GM19351 (cell line): ENCODE data around the gene NRAS.

Experiments
- ATAC-seq: cut with Tn5 transposase; IDR thresholded peaks from one replicate; pipeline ENCODE4 v1.9.1; 2021; ENCODE audit warnings: mild to moderate bottlenecking, moderate library complexity; ENCODE audit not compliant: unreplicated experiment

The NRAS gene

GRCh38 chr1:114685851-114686250 is 30.7 kb downstream of the NRAS start:
- ATAC-seq: no peak

- ATAC-seq: no peak
Measured at GRCh38 chr1:114677691-114678090, 38.9 kb downstream of the NRAS start.

- ATAC-seq: no peak
Measured at GRCh38 chr1:114676115-114676514, 40.5 kb downstream of the NRAS start.

GRCh38 chr1:114671939-114672275 is 44.7 kb downstream of the NRAS start:
- ATAC-seq: no peak

GRCh38 chr1:114671011-114671938 is 45.3 kb downstream of the NRAS start:
- no peak for ATAC-seq

- peak; percentile 97 for ATAC-seq
Measured at GRCh38 chr1:114670083-114671010, 46.2 kb downstream of the NRAS start.

GRCh38 chr1:114669562-114670082 is 46.9 kb downstream of the NRAS start, which contains the start of gene DENND2C:
Gene DENND2C, minus strand, starts transcription at chr1:114670049. Its CDS starts 44,065 bp downstream, at chr1:114625984.
- peak; percentile 62 for ATAC-seq

GRCh38 chr1:114668784-114669561 is 47.6 kb downstream of the NRAS start:
- no peak for ATAC-seq

- no peak for ATAC-seq
Measured at GRCh38 chr1:114668373-114668772, 48.2 kb downstream of the NRAS start.

- no peak for ATAC-seq
Measured at GRCh38 chr1:114666954-114667353, 49.6 kb downstream of the NRAS start.

- no peak for ATAC-seq
Measured at GRCh38 chr1:114660238-114660637, 56.3 kb downstream of the NRAS start.
